Fibroblast of pulmonary artery (primary cell): ENCODE results near the gene ALG6.

Source experiments
- DNase-seq: peaks from one replicate; pipeline ENCODE4 v3.0.0-alpha.2; 2010; ENCODE audit warnings: low read depth
- H3K4me3 ChIP-seq: replicated peaks from 2 replicates; pipeline ENCODE4 v1.5.1; 2011; ENCODE audit warnings: low read depth, mild to moderate bottlenecking, control low read depth, low read length, moderate library complexity
- CTCF ChIP-seq: IDR thresholded peaks from 2 replicates; pipeline ENCODE4 v1.5.1; 2011; ENCODE audit warnings: mild to moderate bottlenecking, control low read depth, low read length, inconsistent platforms; ENCODE audit errors: missing control alignments

ALG6 gene

GRCh38 chr1:63367215-63368103 is at the start of gene ALG6:
TSS of gene ALG6 (plus strand) at chr1:63367627. CDS start at chr1:63370978, 3,351 bp downstream.
- H3K4me3 ChIP-seq = peak within 1 kb of the TSS; percentile 89
- no peak for TF ChIP-seq CTCF
- peak; percentile 94 for DNase-seq

GRCh38 chr1:63317817-63318152 is 49.6 kb upstream of the ALG6 start:
- H3K4me3 ChIP-seq = no peak overlapping the region
- TF ChIP-seq CTCF = no peak
- DNase-seq = no peak

- no peak for DNase-seq
- TF ChIP-seq CTCF = no peak
- H3K4me3 ChIP-seq = no peak overlapping the region
Measured at GRCh38 chr1:63318201-63318979, 49.0 kb upstream of the ALG6 start.

GRCh38 chr1:63319046-63320021 is 48.1 kb upstream of the ALG6 start:
- TF ChIP-seq CTCF = no peak
- H3K4me3 ChIP-seq = no peak overlapping the region
- DNase-seq = no peak

GRCh38 chr1:63320022-63320721 is 47.3 kb upstream of the ALG6 start:
- TF ChIP-seq CTCF = no peak
- DNase-seq = no peak
- no peak overlapping the region for H3K4me3 ChIP-seq

- no peak for TF ChIP-seq CTCF
- no peak overlapping the region for H3K4me3 ChIP-seq
- no peak for DNase-seq
Measured at GRCh38 chr1:63321066-63321784, 46.2 kb upstream of the ALG6 start.
